WERI-Rb-1 (cell line): Measurements from ENCODE around the gene ABCD1.
"Not testable (repeated sequence)": the region's sequence is repeated elsewhere in the genome, so short reads cannot be mapped to it uniquely, and the experiment has no call there.

Source experiments
- DNase-seq: peaks from one replicate; pipeline ENCODE4 v3.0.0-alpha.2; 2020
- H3K27ac ChIP-seq: fragments of 250-450 bp; sonication (Bioruptor Pico); 2 replicates; pipeline ENCODE4 v1.5.1; 2020; ENCODE audit warnings: mild to moderate bottlenecking, moderate library complexity
- H3K27me3 ChIP-seq: fragments of 250-450 bp; sonication (Bioruptor Pico); 2 replicates; pipeline ENCODE4 v1.5.1; 2021; ENCODE audit warnings: mild to moderate bottlenecking, low read depth, moderate library complexity; ENCODE audit not compliant: insufficient read depth, severe bottlenecking
- H3K36me3 ChIP-seq: fragments of 250-450 bp; sonication (Bioruptor Pico); 2 replicates; pipeline ENCODE4 v1.5.1; 2020; ENCODE audit warnings: mild to moderate bottlenecking, moderate library complexity
- H3K4me3 ChIP-seq: 2 replicates; pipeline ENCODE4 v1.5.1; 2011; ENCODE audit warnings: low read depth, mild to moderate bottlenecking, control low read depth, low read length
- H3K9me3 ChIP-seq: fragments of 250-450 bp; sonication (Bioruptor Pico); 2 replicates; pipeline ENCODE4 v1.5.1; 2021; ENCODE audit warnings: mild to moderate bottlenecking, moderate library complexity; ENCODE audit not compliant: severe bottlenecking
- CTCF ChIP-seq: IDR thresholded peaks from 2 replicates; pipeline ENCODE4 v1.5.1; 2011; ENCODE audit warnings: low read depth, mild to moderate bottlenecking, control low read depth, inconsistent platforms, low read length

The ABCD1 gene

DNA sequence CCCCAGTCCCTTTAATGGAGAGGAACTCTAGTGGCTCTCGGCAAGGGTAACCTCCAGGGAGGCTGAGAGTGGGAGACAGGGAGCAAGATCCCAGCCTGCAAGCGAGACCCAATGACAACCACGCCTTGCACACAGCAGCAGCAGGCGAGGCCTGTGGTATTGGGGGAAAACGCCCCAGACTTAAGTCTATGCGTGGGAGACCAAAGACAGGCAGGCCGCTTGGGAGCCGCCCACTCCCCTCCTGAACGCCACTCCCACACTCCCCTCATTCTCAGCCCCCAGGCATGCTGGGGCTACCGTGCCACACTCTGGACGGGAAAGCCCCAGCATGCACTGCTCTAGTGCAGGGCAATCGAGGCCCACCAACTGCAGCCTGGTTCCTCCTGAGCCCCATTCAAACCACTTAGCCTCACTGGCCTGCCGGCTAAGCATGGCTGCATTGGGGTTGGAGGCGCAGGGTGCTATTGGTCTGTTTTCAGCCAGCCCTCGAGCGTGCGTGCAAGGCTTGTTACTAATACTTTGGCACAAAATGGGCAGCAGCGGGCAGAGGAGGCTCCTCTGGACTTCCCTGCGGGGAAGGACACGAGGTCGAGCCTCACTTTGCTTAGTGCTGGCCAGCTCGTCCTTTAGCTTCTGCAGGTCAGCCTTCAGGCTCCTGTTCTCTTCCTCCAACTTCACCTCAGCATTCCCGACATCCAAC is 22.2 kb upstream of the ABCD1 start:
- Histone ChIP-seq H3K27ac (no peak overlapping the region), H3K27me3 (no peaks in the 10 kb centered on the region), H3K4me3 (no peak overlapping the region), H3K36me3 (peaks cover 26% of the 10 kb centered on the region), H3K9me3 (no peaks in the 10 kb centered on the region)
- TF ChIP-seq CTCF: no peak
- no peak for DNase-seq

DNA sequence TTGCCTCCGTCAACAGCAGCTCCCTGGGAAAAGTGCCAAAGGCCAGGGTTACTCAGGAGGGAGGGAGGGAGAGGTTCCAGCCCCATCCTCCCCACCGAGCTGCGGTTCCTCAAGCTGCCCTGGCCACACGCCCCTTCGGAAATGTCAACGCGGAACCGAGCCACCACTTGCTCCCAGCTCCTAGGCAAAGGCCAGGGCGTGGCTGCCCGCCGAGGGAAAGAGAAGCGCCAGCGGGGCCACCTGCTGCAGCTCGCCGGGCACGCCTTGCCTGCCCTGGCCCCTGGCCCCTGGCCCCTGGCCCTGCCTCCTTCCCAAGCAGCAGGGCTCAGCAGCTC is 21.7 kb upstream of the ABCD1 start:
- Histone ChIP-seq H3K4me3 (no peak overlapping the region), H3K9me3 (no peaks in the 10 kb centered on the region)
- no peak for DNase-seq

GRCh38 chrX:153704021-153704526 is 20.6 kb upstream of the ABCD1 start:
- Histone ChIP-seq H3K27me3 (no peaks in the 10 kb centered on the region), H3K4me3 (no peak overlapping the region), H3K36me3 (peaks cover 29% of the 10 kb centered on the region), H3K9me3 (no peaks in the 10 kb centered on the region), H3K27ac (no peak overlapping the region)
- DNase-seq: no peak
- TF ChIP-seq CTCF: no peak

More for the DNA sequence above, 21.7 kb upstream of the ABCD1 start:
- H3K36me3 ChIP-seq: peaks cover 29% of the 10 kb centered on the region
- no peak for TF ChIP-seq CTCF
- no peak overlapping the region for H3K27ac ChIP-seq
- no peaks in the 10 kb centered on the region for H3K27me3 ChIP-seq

DNA sequence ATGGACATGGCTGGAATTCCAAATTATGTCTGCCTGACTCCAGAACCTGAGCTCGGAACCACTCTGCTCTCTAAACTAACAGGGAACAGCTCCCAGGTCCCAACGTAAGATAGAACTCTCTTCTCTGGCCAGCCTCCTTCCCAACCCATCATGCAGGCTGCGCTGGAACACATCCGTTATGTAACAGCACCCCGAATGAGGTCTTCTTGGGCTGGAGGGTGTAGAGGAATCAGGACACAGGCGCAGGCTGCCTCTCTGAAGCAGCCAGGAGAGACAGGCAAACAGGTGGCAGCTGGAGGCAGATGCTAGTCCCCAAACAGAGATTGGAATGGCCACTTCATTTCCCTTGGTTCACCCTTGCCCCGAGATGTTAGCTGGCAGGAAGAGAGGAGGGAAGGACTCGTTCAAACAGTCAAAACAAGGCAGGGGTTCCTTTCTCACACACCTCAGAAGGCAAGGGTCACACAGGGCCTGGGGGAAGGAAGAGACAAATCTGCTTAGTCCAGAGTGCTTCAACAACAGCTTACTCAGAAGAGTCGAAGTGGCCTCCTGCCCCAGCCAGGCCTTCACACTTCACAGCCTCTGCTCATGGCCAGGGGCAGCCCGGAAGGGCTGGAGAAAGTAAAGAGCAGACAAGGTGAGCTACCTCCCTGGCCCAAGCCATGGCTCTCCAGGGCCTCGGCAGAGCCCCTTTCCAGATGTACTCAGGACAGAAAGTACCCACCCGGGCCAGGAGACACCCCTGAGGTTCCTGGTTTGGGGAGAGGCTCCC is 19.8 kb upstream of the ABCD1 start:
- H3K9me3 ChIP-seq, H3K4me3 ChIP-seq, DNase-seq, H3K27me3 ChIP-seq, H3K27ac ChIP-seq: not testable (repeated sequence)
- peaks cover 29% of the 10 kb centered on the region for H3K36me3 ChIP-seq

DNA sequence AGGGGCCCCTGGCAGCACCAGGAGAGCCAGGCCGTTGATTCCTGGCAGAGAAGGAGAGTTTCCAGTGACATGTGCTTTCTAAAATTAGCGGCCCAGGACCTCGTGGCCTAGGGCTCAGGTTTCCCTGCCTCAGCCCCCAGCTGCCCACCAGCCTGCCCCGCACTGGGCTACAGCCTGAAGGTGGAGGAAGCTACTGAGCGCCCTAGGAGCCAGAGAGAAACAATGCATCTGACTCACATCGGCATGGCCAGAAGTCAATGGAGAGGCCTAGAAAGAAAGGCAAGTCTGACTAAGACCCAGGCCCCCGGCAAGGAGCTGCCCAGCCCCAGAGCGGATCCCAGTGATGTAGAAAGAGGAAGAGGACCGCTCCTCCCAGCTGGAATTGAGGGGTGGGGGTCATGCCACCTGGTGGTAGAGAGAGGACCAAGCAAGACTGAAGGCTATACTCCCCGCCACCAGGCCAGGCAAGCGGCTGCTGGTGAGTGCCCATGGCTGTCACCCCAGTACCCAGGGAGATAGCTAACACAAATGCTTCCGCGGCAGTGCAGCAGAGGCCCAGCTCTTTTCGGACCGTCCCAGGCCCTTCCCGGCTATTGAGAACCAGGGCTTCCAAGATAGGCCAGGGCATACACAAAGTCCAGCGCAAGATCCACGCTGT is 19.1 kb upstream of the ABCD1 start:
- H3K36me3 ChIP-seq: peaks cover 27% of the 10 kb centered on the region
- not testable (repeated sequence) for H3K27me3 ChIP-seq, H3K27ac ChIP-seq, H3K9me3 ChIP-seq, DNase-seq, H3K4me3 ChIP-seq
- peak; percentile 42 for TF ChIP-seq CTCF

DNA sequence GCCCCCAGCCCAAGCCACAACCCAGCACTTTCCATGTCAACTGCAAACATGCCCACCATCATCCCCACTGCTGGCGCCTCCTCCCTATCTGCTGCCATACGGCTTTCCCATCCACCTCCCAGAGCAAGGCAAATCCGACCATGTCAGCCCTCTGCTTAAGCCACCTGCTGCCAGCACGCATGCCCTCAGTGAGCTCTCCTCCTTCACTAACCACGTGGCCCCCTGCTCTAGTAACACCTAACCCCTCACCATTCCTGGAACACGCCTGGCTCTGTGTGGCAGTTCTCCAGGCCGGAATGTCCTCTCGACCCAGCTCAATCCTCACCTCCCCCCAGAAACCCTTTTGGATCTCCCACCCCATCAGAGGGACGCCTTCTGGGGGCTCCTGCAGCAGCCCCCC is 17.9 kb upstream of the ABCD1 start:
- no peaks in the 10 kb centered on the region for H3K27me3 ChIP-seq
- DNase-seq: no peak
- H3K27ac ChIP-seq: no peak overlapping the region
- H3K9me3 ChIP-seq: no peaks in the 10 kb centered on the region
- H3K4me3 ChIP-seq: no peak overlapping the region
- H3K36me3 ChIP-seq: peaks cover 30% of the 10 kb centered on the region
- no peak for TF ChIP-seq CTCF
